Regular cardiac myocyte (primary cell): ENCODE measurements around the gene NPR1. TPM values are rescaled to one million over a fixed set of nuclear protein-coding genes. Genes with fewer than 3 reads are reported as not detected.

Experiments used
- total RNA-seq: library from RNA; depleted of rRNA; stranded (reverse); fragments of >200 nt; gene quantifications from 2 replicates; pipeline ENCODE4 v1.2.3, GENCODE V29; 2014

The NPR1 gene
- 0.19 and 0.85 TPM in 2 replicates for total RNA-seq

DNA sequence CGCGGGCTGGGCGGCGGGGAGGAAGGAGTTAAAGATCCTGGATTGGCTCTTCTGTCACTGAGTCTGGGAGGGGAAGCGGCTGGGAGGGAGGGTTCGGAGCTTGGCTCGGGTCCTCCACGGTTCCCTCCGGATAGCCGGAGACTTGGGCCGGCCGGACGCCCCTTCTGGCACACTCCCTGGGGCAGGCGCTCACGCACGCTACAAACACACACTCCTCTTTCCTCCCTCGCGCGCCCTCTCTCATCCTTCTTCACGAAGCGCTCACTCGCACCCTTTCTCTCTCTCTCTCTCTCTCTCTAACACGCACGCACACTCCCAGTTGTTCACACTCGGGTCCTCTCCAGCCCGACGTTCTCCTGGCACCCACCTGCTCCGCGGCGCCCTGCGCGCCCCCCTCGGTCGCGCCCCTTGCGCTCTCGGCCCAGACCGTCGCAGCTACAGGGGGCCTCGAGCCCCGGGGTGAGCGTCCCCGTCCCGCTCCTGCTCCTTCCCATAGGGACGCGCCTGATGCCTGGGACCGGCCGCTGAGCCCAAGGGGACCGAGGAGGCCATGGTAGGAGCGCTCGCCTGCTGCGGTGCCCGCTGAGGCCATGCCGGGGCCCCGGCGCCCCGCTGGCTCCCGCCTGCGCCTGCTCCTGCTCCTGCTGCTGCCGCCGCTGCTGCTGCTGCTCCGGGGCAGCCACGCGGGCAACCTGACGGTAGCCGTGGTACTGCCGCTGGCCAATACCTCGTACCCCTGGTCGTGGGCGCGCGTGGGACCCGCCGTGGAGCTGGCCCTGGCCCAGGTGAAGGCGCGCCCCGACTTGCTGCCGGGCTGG lies at the start of gene NPR1:
Gene NPR1, plus strand, starts transcription at position 170 of the 818 bp plus-strand sequence. Its CDS starts 421 bp downstream, at position 591.

DNA sequence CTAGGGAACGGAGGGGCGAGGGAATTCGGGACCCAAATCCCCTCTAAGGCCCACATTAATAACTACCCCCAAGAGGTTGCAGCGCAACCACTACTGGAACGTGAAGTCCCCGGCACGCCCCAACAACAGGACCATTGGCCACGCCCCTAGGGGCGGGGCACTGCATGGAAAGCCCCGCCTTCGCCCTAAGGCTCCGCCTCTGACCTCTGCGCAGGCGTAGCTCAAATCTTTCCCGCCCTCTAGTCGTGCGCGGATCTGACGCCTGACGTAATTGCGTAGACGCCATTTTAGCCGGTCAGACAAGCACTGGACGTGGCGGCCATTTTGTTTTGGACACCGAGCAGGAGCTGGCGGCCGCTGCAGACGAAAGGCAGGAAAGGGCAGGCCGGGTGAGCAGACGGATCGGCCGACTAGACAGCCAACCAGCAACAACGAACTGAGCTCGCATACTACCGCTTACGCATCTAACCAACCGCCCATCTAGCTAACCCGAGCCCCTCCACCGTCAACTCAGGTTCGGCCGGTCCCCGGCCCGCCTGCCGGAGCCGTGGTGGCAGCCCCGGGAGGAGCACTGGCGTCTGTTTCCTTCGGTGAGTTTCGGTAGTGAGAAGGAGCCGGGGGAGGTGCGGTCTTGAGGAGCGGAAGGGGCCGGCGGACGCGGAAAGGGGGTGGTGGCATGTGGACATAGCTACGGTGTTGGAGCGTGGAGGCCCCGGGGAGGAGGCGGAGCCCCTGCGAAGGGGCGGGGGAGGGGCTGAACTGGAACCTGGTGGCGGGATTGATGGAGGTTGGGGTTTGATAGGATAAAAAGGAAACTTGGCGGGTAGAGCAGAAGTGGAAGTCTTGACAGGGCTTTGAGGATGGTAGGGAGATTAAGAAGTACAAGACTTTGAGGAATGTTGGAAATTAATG lies 44.5 kb upstream of the NPR1 start, which contains the start of gene CHTOP:
Gene CHTOP, plus strand, starts transcription at position 313 of the 912 bp plus-strand sequence. CDS start 2,523 bp downstream, outside the sequence.

DNA sequence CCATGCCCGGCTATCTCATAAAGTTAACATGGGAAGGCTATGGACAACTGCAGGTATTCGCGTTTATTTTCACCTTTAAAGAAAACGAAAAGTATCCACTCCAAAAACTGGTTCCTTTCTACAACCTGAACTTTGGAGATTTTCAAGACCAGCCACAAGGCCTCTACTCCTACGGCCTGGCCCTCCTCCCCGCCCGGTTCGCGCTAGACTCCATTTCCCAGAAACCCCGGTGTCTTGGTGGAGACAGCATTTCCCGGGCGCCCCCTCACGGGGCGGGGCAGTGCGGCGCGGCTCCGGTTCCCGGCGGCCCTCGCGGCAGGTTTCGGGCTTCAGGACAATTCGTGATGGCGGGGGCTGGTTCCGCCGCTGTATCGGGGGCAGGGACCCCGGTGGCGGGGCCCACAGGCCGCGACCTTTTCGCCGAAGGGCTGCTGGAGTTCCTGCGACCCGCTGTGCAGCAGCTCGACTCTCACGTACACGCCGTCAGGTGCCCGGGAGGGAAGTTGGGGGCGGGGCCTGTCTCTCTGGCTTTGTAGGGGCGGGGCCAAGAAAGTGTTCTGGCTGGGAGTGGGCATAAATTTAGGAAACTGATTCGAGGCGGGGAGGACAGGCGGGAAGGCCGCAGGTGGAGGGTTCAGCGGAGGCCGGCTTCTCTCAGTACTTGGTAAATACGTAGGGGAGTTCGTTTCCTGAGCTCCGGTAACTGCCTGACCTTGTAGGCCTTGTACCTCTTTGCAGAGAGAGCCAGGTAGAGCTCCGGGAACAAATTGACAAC lies 19.9 kb upstream of the NPR1 start, which contains the start of gene SNAPIN:
Gene SNAPIN, plus strand, starts transcription at position 304 of the 775 bp plus-strand sequence. Its CDS starts 41 bp downstream, at position 345.

DNA sequence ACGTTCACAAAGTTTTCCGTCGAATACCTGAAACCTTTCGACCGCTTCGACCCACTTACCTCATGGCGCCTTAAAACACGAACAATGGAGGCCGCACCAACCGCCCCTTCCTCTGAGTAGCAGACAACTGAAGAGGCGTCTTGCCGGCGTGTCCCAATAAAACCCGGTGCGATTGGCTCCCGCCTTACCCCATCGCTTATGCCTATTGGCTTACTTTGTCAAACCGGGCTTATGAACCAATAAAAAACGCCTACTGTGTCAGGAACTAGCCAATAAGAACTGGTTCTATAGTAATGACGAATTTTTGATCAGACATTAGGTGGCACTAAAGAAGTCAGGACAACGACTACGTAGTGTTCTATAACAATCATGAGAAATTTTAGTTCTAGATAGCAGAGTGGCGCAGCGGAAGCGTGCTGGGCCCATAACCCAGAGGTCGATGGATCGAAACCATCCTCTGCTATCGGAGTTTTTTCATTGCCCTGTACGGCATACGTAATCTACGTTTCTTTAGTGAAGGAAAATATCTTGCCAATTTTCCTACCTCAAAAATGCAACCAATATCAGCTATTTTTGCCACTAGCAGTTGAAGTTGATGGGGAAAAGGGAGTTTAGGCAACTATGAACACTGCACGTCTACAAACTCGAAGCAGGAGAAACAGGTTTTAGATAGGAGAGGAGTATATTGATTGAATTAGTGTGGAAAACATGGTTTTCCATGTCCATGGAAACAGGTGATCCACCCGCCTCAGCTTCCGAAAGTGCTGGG lies 7.4 kb upstream of the NPR1 start, which contains the start of gene ILF2:
Gene ILF2, minus strand, starts transcription at position 135 of the 769 bp plus-strand sequence. Its CDS starts 71 bp downstream, at position 64.

DNA sequence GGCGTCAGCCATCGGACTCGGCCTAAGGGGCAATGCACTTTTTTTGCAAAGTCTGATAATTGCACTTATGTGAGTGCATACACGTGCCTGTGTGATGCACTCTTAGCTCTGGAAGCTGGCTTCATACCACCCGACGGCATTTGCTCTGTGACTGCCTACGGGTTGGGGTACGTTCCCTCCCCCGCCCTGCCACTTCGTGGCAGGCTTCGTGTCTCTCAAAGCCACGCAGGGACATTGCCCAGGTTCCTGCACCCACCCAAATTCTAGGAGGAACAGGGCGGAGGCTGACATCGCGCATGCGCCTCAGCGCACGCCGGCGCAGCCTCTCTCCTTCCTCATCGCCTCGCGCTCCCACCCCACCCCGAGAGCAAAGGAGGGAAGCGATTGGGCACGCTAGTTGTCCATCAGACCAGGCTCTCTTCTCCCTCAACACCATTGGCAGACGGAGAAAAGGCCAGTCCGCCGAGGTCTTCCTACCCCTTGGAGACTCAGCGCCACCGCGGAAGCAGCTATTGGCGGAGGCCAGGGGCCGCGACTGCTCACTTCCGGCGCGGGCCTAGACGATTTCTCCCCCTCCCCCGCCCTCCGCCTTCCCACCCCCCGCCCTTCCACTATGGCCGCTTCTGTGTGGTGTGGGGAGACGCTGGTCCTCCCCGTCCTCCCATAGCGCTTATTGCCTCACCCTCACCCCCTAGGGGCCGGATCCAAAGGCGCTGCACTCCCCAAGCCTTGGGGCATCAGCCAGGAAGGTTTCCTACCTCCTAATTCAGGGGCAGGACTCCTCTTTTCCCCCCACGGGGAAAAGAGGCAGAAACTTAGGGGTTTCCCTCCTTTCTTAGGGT lies 49.2 kb downstream of the NPR1 start, which contains the start of gene INTS3:
Gene INTS3, plus strand, starts transcription at position 588 of the 842 bp plus-strand sequence. CDS start 585 bp downstream, outside the sequence.

Other genes starting within 250 kb of the NPR1 start
- not detected in 2 replicates for gene S100A7, start 218.0 kb upstream of the NPR1 start, total RNA-seq
- 607 and 730 TPM in 2 replicates for gene S100A6, start 142.7 kb upstream of the NPR1 start, total RNA-seq
- gene S100A5, start 137.8 kb upstream of the NPR1 start, total RNA-seq: not detected in 2 replicates
- gene S100A4, start 132.9 kb upstream of the NPR1 start, total RNA-seq: 30.4 and 70.7 TPM in 2 replicates
- gene S100A3, start 129.4 kb upstream of the NPR1 start, total RNA-seq: 2.8 and 4.6 TPM in 2 replicates
- 0.85 and 2.5 TPM in 2 replicates for gene S100A2, start 112.8 kb upstream of the NPR1 start, total RNA-seq
- gene S100A16, start 65.6 kb upstream of the NPR1 start, total RNA-seq: 126 and 297 TPM in 2 replicates
- gene S100A14, start 62.4 kb upstream of the NPR1 start, total RNA-seq: 0.19 TPM in 1 of 2 replicates, not detected in the other
- 97.2 and 98.0 TPM in 2 replicates for gene S100A13, start 51.2 kb upstream of the NPR1 start, total RNA-seq
- not detected in 2 replicates for gene S100A1, start 50.3 kb upstream of the NPR1 start, total RNA-seq
- 24.2 and 38.3 TPM in 2 replicates for gene CHTOP, start 44.6 kb upstream of the NPR1 start, total RNA-seq
- 61.7 and 69.8 TPM in 2 replicates for gene SNAPIN, start 20.0 kb upstream of the NPR1 start, total RNA-seq
- gene ILF2, start 7.7 kb upstream of the NPR1 start, total RNA-seq: 151 and 266 TPM in 2 replicates
- gene INTS3, start 49.4 kb downstream of the NPR1 start, total RNA-seq: 26.5 and 29.7 TPM in 2 replicates
- 6.1 and 8.5 TPM in 2 replicates for gene SLC27A3, start 96.7 kb downstream of the NPR1 start, total RNA-seq
- 2.5 and 3.1 TPM in 2 replicates for gene GATAD2B, start 244.3 kb downstream of the NPR1 start, total RNA-seq